GM21786 (cell line): ENCODE measurements around the gene UGT1A3.
"Not testable (repeated sequence)": the region's sequence is repeated elsewhere in the genome, so short reads cannot be mapped to it uniquely, and the experiment has no call there.

Source experiments
- ATAC-seq: cut with Tn5 transposase; IDR thresholded peaks from one replicate; pipeline ENCODE4 v1.9.1; 2021; ENCODE audit not compliant: unreplicated experiment

The UGT1A3 gene

DNA sequence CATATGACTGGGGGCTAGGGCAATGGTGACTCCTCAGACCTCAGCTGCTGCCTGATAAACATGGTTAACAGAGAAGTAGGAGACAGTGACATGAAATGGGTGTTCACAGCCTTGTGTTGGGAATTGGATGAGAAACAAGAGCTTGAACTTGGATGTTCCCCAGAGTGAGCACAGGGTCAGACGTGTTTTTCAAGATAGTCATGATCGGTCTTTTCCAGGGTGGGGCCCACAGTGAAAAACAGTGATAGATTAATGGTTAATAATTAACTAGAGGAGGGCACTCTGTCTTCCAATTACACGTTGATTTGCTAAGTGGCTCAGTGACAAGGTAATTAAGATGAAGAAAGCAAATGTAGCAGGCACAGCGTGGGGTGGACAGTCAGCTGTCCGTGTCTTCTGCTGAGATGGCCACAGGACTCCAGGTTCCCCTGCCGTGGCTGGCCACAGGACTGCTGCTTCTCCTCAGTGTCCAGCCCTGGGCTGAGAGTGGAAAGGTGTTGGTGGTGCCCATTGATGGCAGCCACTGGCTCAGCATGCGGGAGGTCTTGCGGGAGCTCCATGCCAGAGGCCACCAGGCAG, at the start of gene UGT1A3:
Gene UGT1A3, plus strand, starts transcription at position 320 of the 579 bp plus-strand sequence. Its CDS starts 85 bp downstream, at position 405.
- no peak for ATAC-seq

DNA sequence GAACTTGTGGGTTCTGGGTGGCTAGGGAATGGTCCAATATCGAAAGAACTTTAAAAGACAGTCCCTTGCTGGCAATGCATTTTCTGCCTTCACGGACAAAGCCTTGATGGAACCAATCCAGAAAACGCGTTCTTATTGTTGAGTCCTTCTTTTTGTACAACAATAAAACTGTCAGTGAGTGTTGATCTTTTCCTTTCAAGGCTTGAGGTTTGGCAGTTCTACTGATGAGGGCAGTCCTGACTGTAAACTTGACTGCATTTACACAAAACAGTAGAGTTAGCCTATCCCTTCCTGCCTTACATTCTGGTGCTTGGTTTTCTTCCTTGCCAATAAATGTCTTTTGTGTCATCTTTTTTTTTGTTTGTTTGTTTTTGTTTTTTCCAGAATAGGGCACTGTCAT, 49.6 kb upstream of the UGT1A3 start:
- ATAC-seq, result no peak

DNA sequence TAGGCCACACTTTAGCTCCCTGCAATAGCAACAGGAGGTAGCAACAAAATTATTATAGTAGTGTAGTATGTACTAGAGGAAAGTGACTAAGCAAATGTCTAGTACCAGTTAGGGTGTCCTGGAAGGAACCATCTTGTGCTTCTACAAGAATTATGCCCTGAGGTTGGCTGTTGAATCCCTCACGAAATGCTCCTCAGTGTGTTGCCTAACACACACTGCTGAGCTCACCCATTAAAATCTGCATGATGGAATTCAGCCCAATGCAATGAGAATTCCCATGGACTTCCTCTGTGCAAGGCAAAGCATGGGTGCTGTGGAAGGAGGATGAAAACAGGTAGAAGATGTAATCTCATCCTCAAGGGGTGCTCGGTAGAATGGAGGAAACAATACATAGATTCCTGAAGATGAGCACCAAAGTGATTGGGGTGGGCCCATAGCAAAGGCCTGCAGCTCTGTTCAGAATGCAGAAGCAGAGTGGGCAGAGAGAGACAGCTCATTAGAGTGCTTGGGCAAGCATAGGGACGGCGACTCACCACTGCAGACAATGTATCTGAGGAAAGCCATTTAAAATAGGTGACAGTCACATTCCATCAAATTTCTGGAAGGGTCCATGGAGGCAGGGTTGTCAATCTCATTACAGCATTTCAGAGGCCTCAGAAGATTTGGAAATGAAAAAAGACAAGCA, 48.3 kb upstream of the UGT1A3 start:
- ATAC-seq, result no peak

DNA sequence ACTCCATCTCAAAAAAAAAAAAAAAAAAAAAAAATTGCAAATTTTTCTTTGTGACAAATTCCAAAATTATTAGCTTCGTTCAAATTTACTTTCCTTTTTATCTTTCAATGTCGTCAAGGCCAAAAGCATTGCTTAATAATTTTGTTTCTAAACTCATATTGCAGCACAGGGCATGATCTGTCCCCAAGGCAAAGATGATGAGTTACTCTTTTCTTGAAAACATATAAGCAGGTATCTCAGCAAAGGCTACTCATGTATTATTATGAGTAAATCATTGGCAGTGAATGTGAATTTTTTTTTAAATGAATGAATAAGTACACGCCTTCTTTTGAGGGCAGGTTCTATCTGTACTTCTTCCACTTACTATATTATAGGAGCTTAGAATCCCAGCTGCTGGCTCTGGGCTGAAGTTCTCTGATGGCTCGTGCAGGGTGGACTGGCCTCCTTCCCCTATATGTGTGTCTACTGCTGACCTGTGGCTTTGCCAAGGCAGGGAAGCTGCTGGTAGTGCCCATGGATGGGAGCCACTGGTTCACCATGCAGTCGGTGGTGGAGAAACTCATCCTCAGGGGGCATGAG, 47.2 kb upstream of the UGT1A3 start, which contains the start of gene UGT1A7:
Gene UGT1A7, plus strand, starts transcription at position 381 of the 579 bp plus-strand sequence. Its CDS starts 37 bp downstream, at position 418.
- ATAC-seq, result no peak

DNA sequence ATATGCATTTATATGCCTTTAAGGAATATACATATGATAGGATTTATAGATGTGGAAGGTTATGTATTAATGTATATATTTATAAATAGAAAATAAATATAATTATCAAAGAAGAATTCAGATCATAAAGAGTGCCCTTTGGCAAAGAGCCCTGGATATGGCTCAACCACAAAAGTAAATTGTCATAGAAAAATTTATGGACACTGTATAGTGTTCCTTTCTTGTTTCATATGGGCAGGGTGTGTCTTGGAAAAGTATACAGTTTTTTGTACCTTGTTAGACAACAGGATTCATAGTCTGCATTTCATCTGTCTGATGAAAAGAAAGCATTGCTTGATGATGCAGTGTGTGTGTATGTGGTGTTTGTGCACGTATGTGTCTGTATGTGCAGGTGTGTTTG, 44.2 kb upstream of the UGT1A3 start:
- ATAC-seq, result no peak

DNA sequence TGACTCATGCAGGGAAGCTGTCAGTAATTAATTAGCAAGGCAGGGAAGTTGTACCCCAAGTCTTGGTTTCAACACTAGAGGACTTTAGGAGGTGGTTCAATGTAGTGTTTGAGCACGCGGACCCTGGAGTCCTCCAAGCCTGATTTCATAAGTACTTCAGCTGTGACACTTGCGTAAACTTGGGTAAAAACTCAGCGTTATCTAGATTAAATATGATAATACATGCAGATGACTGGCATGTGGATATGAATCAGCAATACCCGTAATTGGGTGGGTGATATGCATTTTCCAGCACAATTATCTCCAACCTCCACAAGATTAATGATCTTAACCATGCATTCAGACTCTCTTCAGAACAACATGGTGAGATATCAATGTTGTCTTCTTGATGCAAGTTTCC, 41.9 kb upstream of the UGT1A3 start:
- ATAC-seq, result no peak

DNA sequence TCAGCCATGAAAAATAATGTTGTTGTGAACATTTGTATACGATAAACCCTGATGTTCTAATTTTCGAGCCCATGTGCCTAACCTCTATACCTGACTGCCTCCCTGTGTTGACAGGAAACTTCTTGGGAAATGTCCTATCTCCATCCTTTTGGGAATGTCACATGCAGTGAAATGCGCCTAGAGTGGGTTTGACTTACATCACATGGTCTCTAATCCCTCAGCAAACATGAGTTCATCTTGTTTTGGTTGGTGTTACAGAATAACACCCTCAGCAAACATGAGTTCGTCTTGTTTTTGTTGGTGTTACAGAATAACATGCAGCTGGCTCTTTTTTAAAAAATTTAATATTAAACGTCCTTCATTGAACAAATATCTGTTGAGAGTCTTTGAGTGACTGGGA, 40.5 kb upstream of the UGT1A3 start:
- ATAC-seq, result no peak

DNA sequence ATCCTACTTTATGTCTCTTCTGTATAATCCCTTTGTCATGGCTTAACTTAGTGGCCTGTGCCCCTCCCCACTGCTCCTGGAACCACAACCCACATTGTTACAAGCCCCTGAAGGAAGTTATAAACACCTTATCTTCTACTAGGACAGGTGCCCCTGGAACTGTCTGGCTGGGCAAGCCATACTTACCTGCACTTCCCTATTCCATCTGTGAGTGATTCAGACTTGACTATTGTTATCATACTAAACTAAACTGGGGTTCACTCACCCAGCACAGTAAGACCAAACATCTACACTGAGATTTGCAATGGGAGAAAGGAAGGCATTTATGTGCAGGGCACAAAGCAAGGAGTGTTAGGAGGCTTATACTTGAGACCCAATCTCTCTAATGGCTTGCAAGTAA, 39.8 kb upstream of the UGT1A3 start:
- ATAC-seq, result no peak

DNA sequence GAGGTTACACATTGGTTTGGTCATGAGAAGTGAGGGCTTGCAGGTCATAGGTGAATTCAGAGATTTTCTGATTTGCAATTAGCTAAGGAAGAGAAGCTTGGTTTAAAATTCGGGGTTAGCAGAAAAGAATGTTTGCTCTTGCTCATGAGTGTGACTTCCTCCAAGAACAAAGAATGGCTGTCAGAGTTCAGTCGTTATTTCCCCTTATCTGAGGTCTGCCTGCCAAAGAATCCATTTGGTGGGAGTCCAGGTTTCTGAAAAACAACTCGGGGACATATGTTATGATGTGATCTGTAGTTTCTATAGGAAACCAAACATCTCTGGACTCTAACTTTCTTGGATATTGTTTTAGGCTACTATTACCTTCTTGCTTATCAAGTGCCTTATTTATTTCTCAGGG, 39.3 kb upstream of the UGT1A3 start:
- no peak for ATAC-seq

DNA sequence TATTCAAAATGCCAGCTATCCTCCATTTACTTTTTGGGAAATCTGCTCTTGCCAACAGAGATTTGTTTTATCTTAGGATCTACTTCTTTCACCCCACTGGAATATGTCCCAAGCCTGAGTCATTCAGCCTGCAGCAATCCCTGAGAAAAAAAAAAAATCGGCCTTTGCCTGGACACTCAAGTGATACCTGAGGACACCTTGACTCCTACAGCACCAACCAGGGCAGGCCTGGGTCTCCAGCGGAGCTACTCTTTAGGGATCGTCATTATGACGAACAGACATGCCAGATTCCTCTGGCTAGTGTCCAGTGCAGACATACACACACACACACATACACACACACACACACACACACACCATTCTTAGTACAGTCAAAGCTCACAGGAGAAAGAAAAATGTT, 38.4 kb upstream of the UGT1A3 start:
- ATAC-seq, result no peak

DNA sequence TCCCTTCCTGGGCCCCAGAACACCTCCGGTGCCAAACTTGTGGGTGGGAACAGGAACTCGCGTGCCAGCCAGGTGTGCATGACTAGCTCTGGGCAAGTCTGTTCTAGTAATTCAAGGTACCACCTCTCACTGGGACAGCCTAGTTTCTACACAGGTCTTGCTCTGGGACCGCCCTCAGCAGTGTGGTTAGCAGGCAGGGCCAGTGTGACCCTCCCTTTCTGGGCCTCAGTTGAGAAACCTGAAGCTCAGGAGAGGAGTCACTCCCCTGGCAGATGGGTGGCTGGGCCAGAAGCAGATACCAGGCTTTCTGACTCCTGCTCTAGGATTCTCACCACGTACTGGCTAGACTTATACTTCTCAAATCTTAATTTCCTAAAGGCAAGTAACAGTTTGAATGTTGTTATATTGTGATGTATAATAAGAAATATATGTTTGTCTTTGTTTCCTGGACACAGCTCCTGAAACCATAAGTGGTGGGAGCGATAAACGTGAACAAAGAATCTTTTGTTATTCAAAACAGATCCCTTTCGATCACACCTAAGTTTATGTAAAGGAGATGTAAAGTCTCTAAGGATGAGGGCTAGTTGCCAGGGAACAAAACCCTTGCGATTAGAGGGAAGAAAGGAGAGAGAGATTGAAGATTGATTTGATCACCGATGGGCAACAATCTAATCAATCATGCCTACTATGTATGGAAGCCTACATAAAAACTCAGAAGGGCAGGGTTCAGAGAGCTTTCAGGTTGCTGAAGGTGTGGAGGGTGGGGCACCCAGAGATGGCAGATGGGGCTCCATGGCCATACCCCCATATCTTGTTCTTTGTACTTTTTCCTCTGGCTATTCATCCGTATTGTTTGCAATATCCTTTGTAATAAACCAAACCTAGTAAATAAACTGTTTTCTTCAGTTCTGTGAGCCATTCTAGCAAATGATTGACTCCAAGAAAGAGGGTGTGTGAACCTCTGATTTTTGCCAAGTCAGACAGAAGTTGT, 37.1 kb upstream of the UGT1A3 start:
- ATAC-seq, result no peak

DNA sequence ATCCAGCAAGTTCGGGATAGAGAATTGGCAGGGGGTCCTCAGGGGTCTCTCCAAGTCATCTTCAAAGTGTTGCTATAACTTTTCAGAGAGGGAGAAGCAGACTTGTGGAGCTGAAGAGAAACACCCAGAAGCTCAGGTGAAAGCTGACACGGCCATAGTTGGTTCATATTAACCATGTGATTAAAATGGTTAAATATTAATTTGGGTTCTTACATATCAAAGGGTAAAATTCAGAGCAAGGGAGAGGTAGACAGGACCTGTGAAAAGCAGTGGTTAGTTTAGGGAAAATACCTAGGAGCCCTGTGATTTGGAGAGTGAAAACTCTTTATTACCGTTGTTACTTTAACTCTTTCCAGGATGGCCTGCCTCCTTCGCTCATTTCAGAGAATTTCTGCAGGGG, 36.2 kb upstream of the UGT1A3 start, which contains the start of gene UGT1A6:
Gene UGT1A6, plus strand, starts transcription at position 243 of the 400 bp plus-strand sequence. Its CDS starts 115 bp downstream, at position 358.
- no peak for ATAC-seq

DNA sequence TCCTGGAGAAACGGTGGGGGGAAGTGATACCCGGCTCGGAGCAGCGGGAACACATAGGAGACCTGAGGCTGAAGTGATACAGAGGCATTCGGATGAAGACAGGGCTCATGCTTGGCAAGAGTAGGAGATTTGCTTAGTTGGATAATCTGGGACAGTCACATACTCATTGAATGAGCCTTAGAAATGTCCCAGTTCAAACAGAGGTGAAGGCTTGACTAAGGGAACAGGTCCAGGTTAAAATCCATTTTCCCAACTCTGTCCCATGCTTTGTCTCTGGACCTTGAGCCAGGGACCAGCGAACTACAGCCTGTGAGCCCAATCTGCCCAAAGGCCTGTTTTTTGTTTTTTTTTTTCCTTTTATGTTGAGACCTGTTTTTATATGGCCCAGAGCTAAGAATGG, 34.9 kb upstream of the UGT1A3 start:
- no peak for ATAC-seq

DNA sequence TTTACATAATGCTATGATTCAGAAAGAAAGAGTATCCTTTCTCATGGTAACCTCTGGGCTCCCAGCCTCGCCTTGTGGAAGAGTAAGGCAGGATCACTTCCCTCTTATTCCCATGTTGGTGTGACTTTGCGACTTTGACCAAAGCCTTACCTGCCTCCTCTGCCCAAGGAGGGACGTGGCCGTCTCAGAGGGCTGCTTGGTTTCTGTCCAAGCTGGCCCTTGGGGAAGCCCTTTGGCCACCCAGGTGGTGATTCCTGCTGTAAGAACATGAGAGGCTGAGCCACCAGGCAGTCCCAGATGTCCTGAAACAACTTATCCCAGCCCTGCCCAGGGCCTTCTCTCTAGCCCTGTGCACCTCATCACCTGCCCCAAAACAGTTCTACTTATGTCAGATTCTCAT, 30.1 kb upstream of the UGT1A3 start:
- no peak for ATAC-seq

DNA sequence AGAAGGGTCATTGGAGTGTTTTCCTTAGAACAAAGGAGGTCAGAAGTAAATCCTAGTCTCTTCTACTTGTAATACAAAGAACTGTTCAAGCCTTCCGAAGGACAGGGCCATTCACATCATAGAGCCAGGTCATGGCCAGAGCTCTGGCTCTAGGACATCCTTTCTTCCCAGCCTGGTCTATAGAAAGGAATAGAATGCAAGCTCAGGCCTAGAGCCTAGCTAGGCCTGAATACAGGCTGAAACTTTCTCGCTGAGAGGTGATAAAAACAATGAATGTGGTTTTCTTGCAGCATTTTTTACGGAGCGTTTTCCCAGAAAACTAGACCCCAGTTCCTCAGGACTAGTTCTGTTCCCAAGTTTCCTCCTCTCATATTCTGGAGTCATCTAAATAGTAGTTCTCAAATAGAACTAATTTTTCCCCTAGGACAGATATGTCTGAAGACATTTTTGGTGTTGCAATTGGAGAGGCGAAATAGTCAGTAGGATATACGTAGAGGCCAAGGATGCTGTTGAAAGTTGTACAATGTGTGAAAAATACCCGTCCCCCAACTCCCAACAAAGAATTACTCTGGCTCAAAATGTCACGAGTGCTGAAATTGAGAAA, 29.3 kb upstream of the UGT1A3 start:
- no peak for ATAC-seq

DNA sequence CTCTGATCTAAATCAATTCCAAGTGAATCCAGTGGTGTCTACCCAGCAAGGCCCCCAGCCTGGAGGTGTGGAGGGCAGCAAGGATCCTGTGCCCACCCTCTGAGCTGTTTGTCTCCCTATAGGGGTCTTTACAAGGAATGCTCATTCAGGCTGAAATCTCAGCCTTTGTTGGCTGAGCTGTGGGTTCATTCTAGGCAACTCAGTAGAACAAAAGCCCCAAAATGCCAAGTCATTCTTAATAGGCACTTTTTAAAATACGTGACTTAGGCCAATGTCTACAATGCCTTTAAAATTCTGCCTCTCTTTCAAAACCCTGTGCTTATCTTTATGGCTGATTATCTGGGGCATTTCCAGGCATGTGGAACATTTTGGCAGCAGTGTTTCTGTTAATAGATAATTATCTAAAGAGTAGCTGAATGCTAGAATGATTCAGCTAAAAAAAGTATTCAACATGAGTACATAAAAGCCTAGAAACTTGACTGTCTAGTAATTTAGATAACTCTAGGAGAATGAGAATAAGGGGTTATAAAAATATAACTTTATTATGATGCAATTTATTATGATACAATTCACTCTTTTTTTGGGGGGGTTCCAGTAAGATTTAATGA, 28.7 kb upstream of the UGT1A3 start:
- ATAC-seq, result no peak

DNA sequence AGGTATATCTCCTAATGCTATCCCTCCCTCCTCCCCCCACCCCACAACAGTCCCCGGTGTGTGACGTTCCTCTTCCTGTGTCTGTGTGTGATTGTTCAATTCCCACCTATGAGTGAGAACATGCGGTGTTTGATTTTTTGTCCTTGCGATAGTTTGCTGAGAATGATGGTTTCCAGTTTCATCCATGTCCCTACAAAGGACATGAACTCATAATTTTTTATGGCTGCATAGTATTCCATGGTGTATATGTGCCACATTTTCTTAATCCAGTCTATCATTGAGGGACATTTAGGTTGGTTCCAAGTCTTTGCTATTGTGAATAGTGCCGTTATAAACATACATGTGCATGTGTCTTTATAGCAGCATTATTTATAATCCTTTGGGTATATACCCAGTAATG, 28.0 kb upstream of the UGT1A3 start:
- ATAC-seq, result not testable (repeated sequence)

DNA sequence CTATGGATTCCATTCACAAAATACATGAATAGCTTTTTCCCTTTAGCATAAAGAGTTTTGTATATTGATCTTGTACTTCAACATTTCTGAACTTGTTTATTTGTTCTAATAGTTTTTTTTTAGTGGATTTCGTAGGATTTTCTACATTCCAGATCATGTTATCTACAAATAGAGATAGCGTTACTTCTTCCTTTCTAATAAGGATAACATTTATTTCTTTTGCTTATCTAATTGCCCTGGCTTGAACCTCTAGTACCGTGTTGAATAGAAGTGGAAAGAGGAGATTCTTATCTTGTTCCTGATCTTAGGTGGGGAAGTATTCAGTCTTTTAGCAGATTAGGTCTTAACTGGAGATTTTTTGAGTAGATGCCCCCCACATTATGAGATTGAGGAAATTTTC, 26.6 kb upstream of the UGT1A3 start:
- ATAC-seq, result no peak

DNA sequence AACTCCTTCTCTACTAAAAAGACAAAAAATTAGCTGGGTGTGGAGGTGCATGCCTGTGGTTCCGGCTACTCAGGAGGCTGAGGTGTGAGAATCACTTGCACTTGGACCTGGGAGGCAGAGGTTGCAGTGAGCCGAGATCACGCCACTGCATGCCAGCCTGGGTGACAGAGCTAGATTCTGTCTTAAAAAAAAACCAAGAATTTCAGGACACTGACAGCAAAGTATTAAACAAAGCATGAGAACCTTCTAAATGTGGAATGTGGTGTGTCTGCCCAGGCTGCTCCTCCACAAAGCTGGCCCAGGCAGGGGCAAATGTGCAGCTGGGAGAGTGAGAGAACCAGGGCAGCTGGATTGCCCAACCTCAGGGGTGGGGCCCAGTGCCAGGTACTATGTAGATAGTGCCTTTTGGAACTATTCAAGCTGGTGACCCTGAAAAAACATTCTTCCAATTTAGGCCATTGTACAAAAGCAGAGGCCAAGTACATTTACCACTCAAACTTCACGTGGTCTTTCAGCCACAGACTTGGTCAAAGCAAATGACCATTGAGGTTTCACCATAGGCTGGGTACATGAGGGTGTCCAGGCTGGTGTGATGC, 22.8 kb upstream of the UGT1A3 start:
- no peak for ATAC-seq

DNA sequence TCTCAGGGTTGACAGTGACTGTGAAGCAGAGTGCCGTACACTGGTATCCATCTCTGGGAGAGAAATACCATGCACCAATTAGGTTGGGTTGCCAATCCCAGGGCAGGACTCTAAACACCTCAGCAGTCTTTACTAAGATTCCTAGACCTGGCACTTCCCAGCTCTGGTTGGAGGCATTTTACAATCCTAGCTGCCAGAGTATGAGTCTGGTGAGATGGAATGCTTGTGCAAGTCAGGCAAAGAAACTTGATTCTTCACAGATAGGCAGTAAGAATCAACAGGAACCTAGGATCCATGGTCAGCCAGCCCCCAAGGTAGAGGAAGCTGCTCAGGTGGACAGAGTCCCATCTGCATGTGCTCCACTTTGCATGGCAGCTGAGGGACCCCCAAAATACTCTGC, 22.1 kb upstream of the UGT1A3 start:
- no peak for ATAC-seq
